Immature natural killer cell (primary cell): ENCODE data around the gene HES3. TPM values are rescaled to one million over a fixed set of nuclear protein-coding genes. Genes with fewer than 3 reads are reported as not detected.
"Not testable (repeated sequence)": the region's sequence is repeated elsewhere in the genome, so short reads cannot be mapped to it uniquely, and the experiment has no call there.

Experiments used
- DNase-seq, 3 donors: peaks; one replicate each; pipeline ENCODE4 v3.0.0; 2022; ENCODE audit warnings: mixed read lengths in 1 of 3
- H3K27ac Mint-ChIP-seq, 6 donors: one replicate each; pipeline ENCODE4 v1.8.0; 2020; ENCODE audit warnings: mixed read lengths in 6 of 6, mild to moderate bottlenecking in 5 of 6, inconsistent platforms in 4 of 6, moderate library complexity in 3 of 6
- H3K27me3 Mint-ChIP-seq, 3 donors: one replicate each; pipeline ENCODE4 v1.8.0; 2020 to 2021; ENCODE audit warnings: low read depth in 3 of 3, mild to moderate bottlenecking in 3 of 3, mixed read lengths in 3 of 3, moderate library complexity in 3 of 3, inconsistent platforms in 1 of 3
- H3K36me3 Mint-ChIP-seq, 3 donors: one replicate each; pipeline ENCODE4 v1.8.0; 2020; ENCODE audit warnings: mixed read lengths in 3 of 3, inconsistent platforms in 2 of 3, mild to moderate bottlenecking in 2 of 3
- H3K4me1 Mint-ChIP-seq, 2 donors: one replicate each; pipeline ENCODE4 v1.8.0; 2020; ENCODE audit warnings: inconsistent platforms in 2 of 2, mild to moderate bottlenecking in 2 of 2, mixed read lengths in 2 of 2, moderate library complexity in 1 of 2
- H3K4me3 Mint-ChIP-seq, 5 donors: one replicate each; pipeline ENCODE4 v1.8.0; 2020; ENCODE audit warnings: mild to moderate bottlenecking in 5 of 5, mixed read lengths in 5 of 5, inconsistent platforms in 3 of 5, moderate library complexity in 3 of 5
- H3K9me3 Mint-ChIP-seq, 6 donors: one replicate each; pipeline ENCODE4 v1.8.0; 2020; ENCODE audit warnings: mild to moderate bottlenecking in 6 of 6, mixed read lengths in 6 of 6, inconsistent platforms in 4 of 6, moderate library complexity in 3 of 6
- polyA plus RNA-seq, 3 donors: library from polyadenylated mRNA; unstranded; fragments of 300-500 nt; fragmentation: Illumina TruSeq; gene quantifications; one replicate each; pipeline ENCODE4 v1.2.3, GENCODE V29; 2021

Gene HES3
- polyA plus RNA-seq, 3 donors from 2014 or later, result not detected

DNA sequence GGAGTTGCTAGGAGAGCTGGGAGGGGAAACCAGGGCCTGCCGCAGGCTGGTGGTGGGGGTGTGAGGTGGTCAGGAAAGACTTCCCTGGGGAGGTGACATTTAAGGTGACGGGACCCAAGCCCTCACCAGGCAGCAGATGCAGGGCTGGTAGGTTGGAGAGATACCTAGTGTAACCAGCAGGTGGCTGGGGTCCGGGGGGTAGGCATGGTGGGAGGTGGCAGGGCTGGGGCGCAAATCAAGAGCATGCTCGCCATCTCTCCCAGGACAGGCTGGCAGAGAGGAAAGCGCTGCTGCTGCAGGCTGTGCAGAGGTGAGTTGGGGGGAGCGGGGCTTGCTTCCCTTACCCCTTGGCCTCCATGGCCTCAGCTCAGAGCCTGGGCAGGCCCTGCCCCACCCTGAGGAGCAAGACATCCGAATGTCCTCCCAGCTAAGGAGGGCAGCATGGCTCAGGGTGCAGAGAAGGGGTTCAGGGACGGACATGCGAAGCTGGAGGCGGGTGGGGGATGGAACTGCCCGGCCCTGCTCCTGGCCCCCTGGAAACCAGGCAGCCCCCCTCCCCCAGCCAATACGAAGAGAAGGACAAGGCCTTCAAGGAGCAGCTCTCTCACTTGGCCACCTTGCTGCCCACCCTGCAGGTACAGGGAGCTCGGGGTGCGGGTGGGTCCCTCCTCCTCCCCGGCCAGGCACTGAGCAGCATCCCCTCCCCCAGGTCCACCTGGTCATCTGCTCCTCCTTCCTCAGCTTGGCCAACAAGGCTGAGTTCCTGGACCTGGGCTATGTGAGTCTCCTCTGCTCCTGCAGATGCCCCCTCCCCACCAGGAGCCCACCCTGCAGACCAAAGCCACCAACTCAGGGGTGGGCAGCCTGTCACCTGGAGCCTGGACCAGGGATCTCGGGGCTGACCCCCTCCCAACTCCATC lies 34.1 kb upstream of the HES3 start:
- Mint-ChIP-seq H3K4me1 (peaks cover 0 to 7% of the 10 kb centered on the region in 2 donors), H3K27me3 (peaks cover 5 to 8% (median 7%) of the 10 kb centered on the region in 3 donors), H3K9me3 (peaks cover 0 to 2% (median 0%) of the 10 kb centered on the region in 6 donors), H3K27ac (no peak overlapping the region), H3K36me3 (no peaks in the 10 kb centered on the region), H3K4me3 (peak overlapping the region in 2 of 5 donors; percentile 29 to 38)
- DNase-seq, result no peak

- no peak for DNase-seq
- Mint-ChIP-seq H3K36me3 (no peaks in the 10 kb centered on the region), H3K27ac (no peak overlapping the region), H3K9me3 (peaks cover 0 to 2% (median 0%) of the 10 kb centered on the region in 6 donors), H3K4me1 (peaks cover 0 to 7% of the 10 kb centered on the region in 2 donors), H3K4me3 (no peak overlapping the region), H3K27me3 (peaks cover 5 to 7% (median 5%) of the 10 kb centered on the region in 3 donors)
Observed at GRCh38 chr1:6210591-6211355, 33.2 kb upstream of the HES3 start.

DNA sequence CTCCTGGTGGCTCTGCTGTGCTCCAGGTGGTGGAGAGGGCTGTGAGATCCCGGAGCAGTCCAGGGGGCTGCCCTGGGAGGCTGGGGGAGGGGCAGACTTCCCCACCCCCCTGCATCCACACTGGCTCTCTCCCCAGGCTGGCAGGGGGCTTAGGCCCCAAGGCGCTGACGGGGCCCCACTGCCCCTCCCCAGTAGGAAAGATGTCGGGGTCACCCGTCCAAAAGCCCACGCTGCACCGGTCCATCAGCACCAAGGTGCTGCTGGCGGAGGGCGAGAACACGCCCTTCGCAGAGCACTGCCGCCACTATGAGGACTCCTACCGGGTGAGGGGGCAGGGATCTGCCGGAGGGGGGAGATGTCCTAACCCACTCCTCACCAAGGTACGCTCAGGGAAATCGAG lies 32.2 kb upstream of the HES3 start:
- Mint-ChIP-seq H3K9me3 (peaks cover 0 to 2% (median 0%) of the 10 kb centered on the region in 6 donors), H3K4me3 (no peak overlapping the region), H3K4me1 (peaks cover 0 to 6% of the 10 kb centered on the region in 2 donors), H3K27me3 (peaks cover 2 to 6% (median 5%) of the 10 kb centered on the region in 3 donors), H3K36me3 (no peaks in the 10 kb centered on the region), H3K27ac (no peak overlapping the region)
- DNase-seq, result no peak

GRCh38 chr1:6212193-6212959 lies 31.6 kb upstream of the HES3 start:
- Mint-ChIP-seq H3K27ac (no peak overlapping the region), H3K4me3 (no peak overlapping the region), H3K4me1 (peaks cover 0 to 4% of the 10 kb centered on the region in 2 donors)

GRCh38 chr1:6218375-6219164 lies 25.4 kb upstream of the HES3 start:
- DNase-seq, result no peak
- H3K27ac Mint-ChIP-seq, result no peak overlapping the region
- H3K9me3 Mint-ChIP-seq, result no peaks in the 10 kb centered on the region
- peaks cover 2 to 5% (median 2%) of the 10 kb centered on the region in 3 donors for H3K27me3 Mint-ChIP-seq
- no peak overlapping the region for H3K4me3 Mint-ChIP-seq
- peaks cover 0 to 9% (median 7%) of the 10 kb centered on the region in 3 donors for H3K36me3 Mint-ChIP-seq
- H3K4me1 Mint-ChIP-seq, result no peaks in the 10 kb centered on the region

More at GRCh38 chr1:6212193-6212959, 31.6 kb upstream of the HES3 start:
- Mint-ChIP-seq H3K27me3 (peaks cover 4 to 5% (median 4%) of the 10 kb centered on the region in 3 donors), H3K36me3 (no peaks in the 10 kb centered on the region), H3K9me3 (peaks cover 0 to 2% (median 0%) of the 10 kb centered on the region in 6 donors)
- DNase-seq, result no peak

GRCh38 chr1:6219641-6220040 lies 24.3 kb upstream of the HES3 start:
- H3K36me3 Mint-ChIP-seq, result peaks cover 8 to 19% (median 18%) of the 10 kb centered on the region in 3 donors
- not testable (repeated sequence) for H3K27me3 Mint-ChIP-seq, H3K4me1 Mint-ChIP-seq, H3K9me3 Mint-ChIP-seq, H3K27ac Mint-ChIP-seq, H3K4me3 Mint-ChIP-seq, DNase-seq

- no peak for DNase-seq
- H3K4me1 Mint-ChIP-seq, result no peaks in the 10 kb centered on the region
- H3K9me3 Mint-ChIP-seq, result no peaks in the 10 kb centered on the region
- H3K4me3 Mint-ChIP-seq, result no peak overlapping the region
- no peak overlapping the region for H3K27ac Mint-ChIP-seq
- H3K36me3 Mint-ChIP-seq, result peaks cover 8 to 20% (median 19%) of the 10 kb centered on the region in 3 donors
- peaks cover 2% of the 10 kb centered on the region in 3 donors for H3K27me3 Mint-ChIP-seq
Observed at GRCh38 chr1:6220236-6220635, 23.7 kb upstream of the HES3 start.

DNA sequence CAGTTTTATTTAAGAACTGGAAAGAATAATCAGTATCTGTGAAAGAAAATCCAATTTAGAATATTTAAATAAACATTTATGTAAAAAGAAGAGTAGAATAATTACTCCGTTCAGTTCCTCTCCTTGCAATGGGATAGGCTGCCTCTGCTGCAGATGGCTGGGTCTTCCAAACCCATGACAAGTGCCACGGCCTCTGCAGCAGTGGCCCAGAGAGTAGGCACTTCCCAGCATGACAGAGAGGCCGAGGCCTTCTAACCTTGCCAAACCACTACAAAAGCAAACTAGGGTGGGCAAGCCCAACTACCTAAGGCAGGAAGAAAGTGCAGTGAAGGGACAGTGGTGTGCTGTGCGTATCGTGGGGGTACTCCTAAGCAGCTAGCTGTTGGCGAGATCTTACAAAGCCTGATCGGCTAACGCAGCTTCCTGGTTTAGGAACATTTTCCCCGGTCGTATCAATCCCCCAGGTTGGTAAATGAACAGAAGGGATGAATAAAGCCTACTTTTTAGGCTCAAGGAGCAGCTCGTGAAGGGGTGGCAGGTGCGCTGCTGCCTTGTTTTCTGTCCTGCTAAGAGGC lies 22.7 kb upstream of the HES3 start:
- no peaks in the 10 kb centered on the region for H3K4me1 Mint-ChIP-seq
- peaks cover 8 to 28% (median 21%) of the 10 kb centered on the region in 3 donors for H3K36me3 Mint-ChIP-seq
- H3K27me3 Mint-ChIP-seq, result peaks cover 2 to 4% (median 4%) of the 10 kb centered on the region in 3 donors
- H3K4me3 Mint-ChIP-seq, result no peak overlapping the region
- DNase-seq, result no peak
- no peak overlapping the region for H3K27ac Mint-ChIP-seq
- H3K9me3 Mint-ChIP-seq, result no peaks in the 10 kb centered on the region

- no peaks in the 10 kb centered on the region for H3K9me3 Mint-ChIP-seq
- no peak overlapping the region for H3K4me3 Mint-ChIP-seq
- no peaks in the 10 kb centered on the region for H3K4me1 Mint-ChIP-seq
Observed at GRCh38 chr1:6222636-6223035, 21.3 kb upstream of the HES3 start.

DNA sequence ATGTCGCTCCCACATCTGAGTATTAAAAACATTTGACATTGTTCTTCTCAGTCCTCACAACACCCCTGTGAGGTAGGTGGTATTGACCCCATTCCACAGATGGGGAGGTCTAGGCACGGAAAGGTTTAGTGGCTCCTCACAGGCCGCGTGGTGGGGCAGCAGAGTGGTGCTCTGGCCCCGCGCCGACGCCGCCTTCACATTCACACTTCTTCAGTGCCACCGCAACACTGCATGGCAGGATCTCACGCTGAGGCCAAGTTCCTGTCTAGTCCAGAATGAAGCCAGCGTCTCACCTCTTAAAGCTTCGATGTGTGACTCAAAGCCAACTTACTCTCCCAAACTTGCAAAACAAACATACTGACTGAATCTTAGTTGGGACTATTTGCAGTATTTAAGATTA lies 20.4 kb upstream of the HES3 start:
- DNase-seq, result no peak
- peaks cover 13 to 37% (median 29%) of the 10 kb centered on the region in 3 donors for H3K36me3 Mint-ChIP-seq

More at GRCh38 chr1:6222636-6223035, 21.3 kb upstream of the HES3 start:
- Mint-ChIP-seq H3K27me3 (peaks cover under 1 to 4% (median 2%) of the 10 kb centered on the region in 3 donors), H3K36me3 (peaks cover 13 to 37% (median 29%) of the 10 kb centered on the region in 3 donors), H3K27ac (no peak overlapping the region)
- DNase-seq, result no peak

GRCh38 chr1:6224718-6225117 lies 19.3 kb upstream of the HES3 start:
- H3K36me3 Mint-ChIP-seq, result peaks cover 13 to 40% (median 29%) of the 10 kb centered on the region in 3 donors
- H3K27me3 Mint-ChIP-seq, result peaks cover 0 to 4% (median 2%) of the 10 kb centered on the region in 3 donors
- DNase-seq, result no peak
- H3K4me1 Mint-ChIP-seq, result no peaks in the 10 kb centered on the region
- no peak overlapping the region for H3K27ac Mint-ChIP-seq
- no peaks in the 10 kb centered on the region for H3K9me3 Mint-ChIP-seq
- no peak overlapping the region for H3K4me3 Mint-ChIP-seq

More for the DNA sequence above, 20.4 kb upstream of the HES3 start:
- Mint-ChIP-seq H3K9me3 (no peaks in the 10 kb centered on the region), H3K4me3 (no peak overlapping the region), H3K27me3 (peaks cover 0 to 4% (median 2%) of the 10 kb centered on the region in 3 donors), H3K4me1 (no peaks in the 10 kb centered on the region), H3K27ac (no peak overlapping the region)

- DNase-seq, result no peak
- Mint-ChIP-seq H3K27ac (peak overlapping the region in 1 of 6 donors; percentile 58), H3K36me3 (peaks cover 13 to 40% (median 27%) of the 10 kb centered on the region in 3 donors), H3K4me3 (no peak overlapping the region), H3K4me1 (no peaks in the 10 kb centered on the region), H3K9me3 (no peaks in the 10 kb centered on the region), H3K27me3 (peaks cover 0 to 2% (median 2%) of the 10 kb centered on the region in 3 donors)
Observed at GRCh38 chr1:6225651-6226050, 18.3 kb upstream of the HES3 start.
